GM12892 (cell line): ENCODE data around the gene ADD3.

Experiments
- POLR2A ChIP-seq: IDR thresholded peaks from 2 replicates; pipeline ENCODE4 v1.6.1; 2011; ENCODE audit warnings: low read depth, low read length, control low read depth
- POLR2AphosphoS5 ChIP-seq: IDR thresholded peaks from 2 replicates; pipeline ENCODE4 v1.6.1; 2011; ENCODE audit warnings: low read depth, low read length, control low read depth
- TAF1 ChIP-seq: IDR thresholded peaks from 2 replicates; pipeline ENCODE4 v1.6.1; 2011; ENCODE audit warnings: low read depth, mild to moderate bottlenecking, control low read depth, low read length, borderline replicate concordance

DNA sequence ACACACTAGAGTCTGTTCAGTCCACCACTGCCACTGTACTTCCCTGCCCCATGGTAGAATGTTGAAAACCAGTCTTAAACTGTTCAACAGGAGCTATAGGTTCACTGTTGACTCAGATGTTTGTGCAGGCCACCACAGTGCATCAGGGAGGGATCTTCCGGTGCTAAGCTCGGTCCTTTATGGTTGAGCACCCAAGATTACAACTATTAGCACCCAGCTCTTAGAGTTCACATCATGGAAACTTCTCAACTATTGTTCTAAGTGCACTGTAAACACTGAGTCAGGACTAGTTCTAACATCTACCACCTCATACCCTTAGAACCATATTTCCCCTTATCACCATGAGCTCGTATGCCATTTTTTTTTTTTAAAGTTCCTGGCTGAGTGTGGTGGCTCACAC is 102.6 kb downstream of the ADD3 start:
- TF ChIP-seq POLR2A = no peak
- TF ChIP-seq POLR2AphosphoS5 = no peak
- TF ChIP-seq TAF1 = no peak
